Prostate gland (tissue), 2 donors: ENCODE results near the gene UNC119. TPM values are rescaled to one million over a fixed set of nuclear protein-coding genes. Genes with fewer than 3 reads are reported as not detected.

Experiments used
- DNase-seq: peaks from one replicate; pipeline ENCODE4 v3.0.0-alpha.2; 2019; ENCODE audit warnings: low spot score
- H3K27ac ChIP-seq, 2 donors: fragments of 200-600 bp; sonication (generic); 2 replicates each; pipeline ENCODE4 v1.5.1; 2017 to 2019
- H3K27me3 ChIP-seq: fragments of 200-600 bp; sonication (generic); replicated peaks from 2 replicates; pipeline ENCODE4 v1.5.1; 2019; ENCODE audit not compliant: insufficient read depth
- H3K36me3 ChIP-seq, 2 donors: fragments of 200-600 bp; sonication (generic); 1 replicate in 1 of 2; 2 replicates in 1 of 2; pipeline versions ENCODE4 v1.5.1 to v1.8.1; 2017 to 2019
- H3K4me1 ChIP-seq: fragments of 200-600 bp; sonication (generic); replicated peaks from 2 replicates; pipeline ENCODE4 v1.5.1; 2019
- H3K4me3 ChIP-seq, 2 donors: fragments of 200-600 bp; sonication (generic); 2 replicates each; pipeline ENCODE4 v1.5.1; 2017 to 2019
- H3K9me3 ChIP-seq: fragments of 200-600 bp; sonication (generic); 2 replicates; pipeline ENCODE4 v1.5.1; 2017
- POLR2A ChIP-seq: fragments of 450-650 bp; IDR thresholded peaks from one replicate; pipeline ENCODE4 v1.6.1; 2016; ENCODE audit warnings: antibody characterized with exemption, mild to moderate bottlenecking
- POLR2AphosphoS5 ChIP-seq: sonication (generic); formaldehyde crosslinking; IDR thresholded peaks from one replicate; pipeline ENCODE4 v1.6.1; 2017; ENCODE audit warnings: antibody characterized with exemption
- WGBS: methylation state at CpG from one replicate; pipeline ENCODE4 v1.1.5; 2018; 5-methylcytosine and 5-hydroxymethylcytosine counted together
- intact Hi-C: fragments of 100-400 bp; cut with DNase I; formaldehyde crosslinking; loops from one replicate; pipeline ENCODE4 v1.14.2; 2022
- total RNA-seq, 2 donors: library from RNA; depleted of rRNA; stranded (reverse); fragments of >200 nt; gene quantifications; one replicate each; pipeline ENCODE4 v1.1.0, GENCODE V29; 2016
- TF ChIP-seq, protein P1 (sequence below), 4 experiments: fragments of 200-600 bp in 2 of 4; fragments of 450-650 bp in 2 of 4; sonication (generic) in 2 of 4; IDR thresholded peaks; 1 replicate in 3 of 4; 2 replicates in 1 of 4; pipeline ENCODE4 v1.5.1; 2016 to 2019; ENCODE audit warnings: antibody characterized with exemption in 4 of 4, mild to moderate bottlenecking in 2 of 4, moderate library complexity in 2 of 4

The UNC119 gene
- total RNA-seq, 2 donors from 2014 or later: 51.1 to 154 TPM

DNA sequence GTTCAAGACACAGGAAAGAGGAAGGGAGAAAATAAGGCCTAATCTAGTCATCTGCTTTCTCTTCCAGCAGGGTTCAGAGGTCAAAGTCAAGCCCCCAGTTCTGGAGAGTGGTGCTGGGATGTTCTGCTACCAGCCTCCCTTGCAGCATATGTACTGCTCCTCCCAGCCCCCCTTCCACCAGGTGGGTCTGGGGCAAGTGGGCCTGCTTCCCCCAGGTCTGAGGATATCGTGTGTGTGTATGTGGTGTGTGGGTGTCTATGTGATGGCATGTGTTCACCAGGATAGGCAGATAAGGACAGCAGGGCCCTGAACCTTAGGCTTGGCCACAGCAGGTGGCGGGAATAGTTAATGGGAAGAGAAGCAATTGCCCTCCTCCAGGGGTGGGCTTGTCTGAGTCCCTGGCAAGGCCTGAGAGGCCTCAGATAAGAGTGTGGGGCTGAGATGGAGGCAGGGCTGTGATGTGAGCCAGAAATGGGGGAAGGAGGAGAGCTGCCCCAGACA, 25.2 kb downstream of the UNC119 start:
- no peak for DNase-seq
- no peak overlapping the region for H3K4me3 ChIP-seq
- peak overlapping the region; percentile 70 to 73 for H3K27ac ChIP-seq
- H3K9me3 ChIP-seq: no peaks in the 10 kb centered on the region
- no peaks in the 10 kb centered on the region for H3K27me3 ChIP-seq
- WGBS: 79% methylated on average over 2 of the region's 2 CpGs
- TF ChIP-seq, protein P1, sequence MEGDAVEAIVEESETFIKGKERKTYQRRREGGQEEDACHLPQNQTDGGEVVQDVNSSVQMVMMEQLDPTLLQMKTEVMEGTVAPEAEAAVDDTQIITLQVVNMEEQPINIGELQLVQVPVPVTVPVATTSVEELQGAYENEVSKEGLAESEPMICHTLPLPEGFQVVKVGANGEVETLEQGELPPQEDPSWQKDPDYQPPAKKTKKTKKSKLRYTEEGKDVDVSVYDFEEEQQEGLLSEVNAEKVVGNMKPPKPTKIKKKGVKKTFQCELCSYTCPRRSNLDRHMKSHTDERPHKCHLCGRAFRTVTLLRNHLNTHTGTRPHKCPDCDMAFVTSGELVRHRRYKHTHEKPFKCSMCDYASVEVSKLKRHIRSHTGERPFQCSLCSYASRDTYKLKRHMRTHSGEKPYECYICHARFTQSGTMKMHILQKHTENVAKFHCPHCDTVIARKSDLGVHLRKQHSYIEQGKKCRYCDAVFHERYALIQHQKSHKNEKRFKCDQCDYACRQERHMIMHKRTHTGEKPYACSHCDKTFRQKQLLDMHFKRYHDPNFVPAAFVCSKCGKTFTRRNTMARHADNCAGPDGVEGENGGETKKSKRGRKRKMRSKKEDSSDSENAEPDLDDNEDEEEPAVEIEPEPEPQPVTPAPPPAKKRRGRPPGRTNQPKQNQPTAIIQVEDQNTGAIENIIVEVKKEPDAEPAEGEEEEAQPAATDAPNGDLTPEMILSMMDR (IDR thresholded peaks at IDR 0.05): no peak
- TF ChIP-seq POLR2AphosphoS5: no peak
- TF ChIP-seq POLR2A: no peak
- peaks cover 30% of the 10 kb centered on the region for H3K4me1 ChIP-seq
- intact Hi-C loops: no loop called here
- H3K36me3 ChIP-seq: no peaks in the 10 kb centered on the region

DNA sequence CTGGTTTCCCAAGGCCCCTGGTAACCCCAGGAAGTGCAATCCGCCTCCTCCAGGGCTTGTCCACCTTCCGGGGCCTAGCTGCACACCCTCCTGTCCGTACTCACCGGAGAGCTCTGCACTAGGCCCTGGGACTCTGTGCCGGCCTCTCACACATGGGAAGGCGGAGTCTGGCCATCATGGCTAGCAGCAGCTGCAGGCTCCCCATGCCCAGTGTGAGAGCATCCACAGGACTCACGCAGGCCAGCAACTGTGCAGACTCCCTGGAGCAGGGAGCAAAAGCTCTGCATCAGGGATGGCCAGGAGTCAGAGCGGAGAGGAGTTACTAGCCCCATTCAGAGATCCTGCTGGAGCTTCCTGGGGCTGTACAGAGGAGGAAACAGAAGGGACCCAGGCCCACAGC, 26.0 kb downstream of the UNC119 start:
- WGBS: 72% methylated on average over 8 of the region's 8 CpGs
- intact Hi-C loops: no loop called here
- peaks cover 30% of the 10 kb centered on the region for H3K4me1 ChIP-seq

DNA sequence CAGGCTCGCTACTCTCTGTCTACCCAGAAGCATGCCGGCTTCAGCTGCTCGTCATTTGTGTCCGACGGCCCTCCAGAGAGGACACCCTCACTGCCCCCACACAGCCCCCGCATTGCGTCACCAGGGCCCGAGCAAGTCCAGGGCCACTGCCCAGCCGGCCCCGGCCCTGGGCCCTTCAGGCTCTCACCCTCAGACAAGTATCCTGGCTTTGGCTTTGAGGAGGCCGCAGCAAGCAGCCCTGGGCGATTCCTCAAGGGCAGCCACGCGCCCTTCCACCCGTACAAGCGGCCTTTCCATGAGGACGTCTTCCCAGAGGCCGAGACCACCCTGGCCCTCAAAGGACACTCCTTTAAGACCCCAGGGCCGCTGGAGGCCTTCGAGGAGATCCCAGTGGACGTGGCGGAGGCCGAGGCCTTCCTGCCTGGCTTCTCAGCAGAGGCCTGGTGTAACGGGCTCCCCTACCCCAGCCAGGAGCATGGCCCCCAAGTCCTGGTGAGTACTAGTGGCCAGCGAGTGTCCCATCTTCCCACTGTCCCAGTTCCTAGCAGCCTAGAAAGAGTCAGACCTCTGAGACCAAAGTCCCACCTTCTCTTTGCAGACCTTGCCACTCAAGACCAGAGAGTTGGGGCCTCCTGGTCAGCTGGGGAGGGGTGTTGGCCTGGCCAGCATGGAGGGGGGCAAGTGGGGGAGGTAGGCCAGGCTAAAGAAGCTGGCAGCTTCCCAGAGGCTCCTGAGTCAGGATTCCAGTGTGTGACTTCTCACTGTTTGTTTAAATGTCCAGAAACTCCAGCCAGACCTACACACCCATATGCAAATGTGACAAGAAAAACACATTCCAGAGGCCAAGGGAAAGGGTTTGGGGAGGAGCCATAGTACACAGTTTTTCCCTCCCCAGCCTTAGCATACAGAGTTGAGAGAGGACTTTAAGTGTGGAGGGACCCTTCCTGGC, 27.7 kb downstream of the UNC119 start:
- TF ChIP-seq, protein P1 (IDR thresholded peaks at IDR 0.05): no peak
- TF ChIP-seq POLR2A (peak; percentile 35), POLR2AphosphoS5 (peak; percentile 88)
- WGBS: 88% methylated on average over 25 of the region's 25 CpGs
- Histone ChIP-seq H3K4me1 (peaks cover 30% of the 10 kb centered on the region), H3K27ac (peak overlapping the region; percentile 70 to 73), H3K9me3 (no peaks in the 10 kb centered on the region), H3K27me3 (no peaks in the 10 kb centered on the region), H3K36me3 (no peaks in the 10 kb centered on the region), H3K4me3 (no peak overlapping the region)
- peak; percentile 88 for DNase-seq
- intact Hi-C loops: no loop called here

More for the DNA sequence above, 26.0 kb downstream of the UNC119 start:
- Histone ChIP-seq H3K4me3 (no peak overlapping the region), H3K36me3 (no peaks in the 10 kb centered on the region), H3K27ac (peak overlapping the region; percentile 70 to 73), H3K27me3 (no peaks in the 10 kb centered on the region), H3K9me3 (no peaks in the 10 kb centered on the region)
- TF ChIP-seq, protein P1 (IDR thresholded peaks at IDR 0.05): no peak
- TF ChIP-seq POLR2A (no peak), POLR2AphosphoS5 (no peak)
- DNase-seq: no peak

DNA sequence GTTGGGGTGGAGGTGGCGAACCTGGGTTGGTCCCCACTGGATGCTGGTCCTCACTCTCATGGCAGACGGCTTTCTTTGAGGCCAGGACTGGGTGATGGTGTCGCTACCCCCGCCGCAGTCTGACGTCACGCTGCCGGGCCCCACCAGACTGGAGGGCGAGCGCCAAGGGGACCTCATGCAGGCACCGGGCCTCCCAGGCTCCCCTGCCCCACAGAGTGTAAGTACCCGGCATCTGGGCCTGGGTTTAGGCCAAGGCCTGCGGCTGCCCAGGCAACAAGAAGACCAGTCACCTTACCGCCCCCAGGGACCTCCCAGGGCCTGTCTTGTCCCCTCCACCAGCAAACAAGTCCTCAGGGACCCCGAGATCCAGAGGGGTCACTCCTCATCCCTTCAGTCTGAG, 28.5 kb downstream of the UNC119 start:
- Histone ChIP-seq H3K27me3 (no peaks in the 10 kb centered on the region), H3K4me1 (peaks cover 30% of the 10 kb centered on the region), H3K27ac (no peak overlapping the region), H3K9me3 (no peaks in the 10 kb centered on the region), H3K4me3 (no peak overlapping the region), H3K36me3 (no peaks in the 10 kb centered on the region)
- DNase-seq: no peak
- 90% methylated on average over 14 of the region's 15 CpGs for WGBS
- intact Hi-C loops: no loop called here
- TF ChIP-seq POLR2A (no peak), POLR2AphosphoS5 (no peak)
- TF ChIP-seq, protein P1 (IDR thresholded peaks at IDR 0.05): no peak
